Activated naive CD4-positive, alpha-beta T cell treated with anti-CD3 and anti-CD28 coated beads for 36 hours (primary cell): ENCODE data around the gene CYP2E1. TPM values are rescaled to one million over a fixed set of nuclear protein-coding genes. Genes with fewer than 3 reads are reported as not detected.
"Not testable (repeated sequence)": the region's sequence is repeated elsewhere in the genome, so short reads cannot be mapped to it uniquely, and the experiment has no call there.

Experiments
- CTCF ChIA-PET: fragments of 350-600 bp; sonication (Branson Sonifier 250); formaldehyde crosslinking; loops from one replicate; lab custom pipeline; 2021; ENCODE audit warnings: antibody characterized with exemption; lab: Charles Lee
- DNase-seq: peaks from one replicate; pipeline ENCODE4 v3.0.0-alpha.2; 2020
- H3K27ac Mint-ChIP-seq: one replicate; pipeline ENCODE4 v1.8.0; 2021; ENCODE audit warnings: mild to moderate bottlenecking, mixed read lengths
- H3K27me3 Mint-ChIP-seq: one replicate; pipeline ENCODE4 v1.8.0; 2021; ENCODE audit warnings: low read depth, mixed read lengths
- H3K36me3 Mint-ChIP-seq: one replicate; pipeline ENCODE4 v1.8.0; 2021; ENCODE audit warnings: low read depth, mixed read lengths
- H3K4me1 Mint-ChIP-seq: one replicate; pipeline ENCODE4 v1.8.0; 2021; ENCODE audit warnings: low read depth, mixed read lengths
- H3K4me3 Mint-ChIP-seq: one replicate; pipeline ENCODE4 v1.8.0; 2021; ENCODE audit warnings: mild to moderate bottlenecking, moderate library complexity, mixed read lengths
- H3K9me3 Mint-ChIP-seq: one replicate; pipeline ENCODE4 v1.8.0; 2021; ENCODE audit warnings: mixed read lengths
- intact Hi-C: fragments of 100-400 bp; cut with micrococcal nuclease; formaldehyde crosslinking; loops from one replicate; pipeline ENCODE4 v1.15.1; 2023
- total RNA-seq, 2 experiments: library from RNA; stranded (reverse); gene quantifications; one replicate each; pipeline ENCODE4 v1.2.3, GENCODE V29; 2021

The CYP2E1 gene
- total RNA-seq: under 1 TPM in 1 of 2 experiments, not detected in 1; 0.42 TPM

GRCh38 chr10:133526957-133527588 lies at the start of gene CYP2E1:
TSS of gene CYP2E1 (plus strand) at chr10:133527363. CDS start at chr10:133527396, 33 bp downstream.
- CTCF ChIA-PET: no interaction called here
- H3K4me3 Mint-ChIP-seq: no peak within 1 kb of the TSS
- intact Hi-C loops: no loop called here
- DNase-seq: no peak
- peaks cover 44% of the 10 kb centered on the region for H3K27me3 Mint-ChIP-seq
- peaks cover 9% of the 10 kb centered on the region for H3K9me3 Mint-ChIP-seq
- no peak within 1 kb of the TSS for H3K27ac Mint-ChIP-seq
- H3K36me3 Mint-ChIP-seq: no peaks in the 10 kb centered on the region
- peaks cover 18% of the 10 kb centered on the region for H3K4me1 Mint-ChIP-seq

GRCh38 chr10:133481086-133481643 lies 46.0 kb upstream of the CYP2E1 start:
- H3K27ac Mint-ChIP-seq: no peak overlapping the region
- CTCF ChIA-PET: no interaction called here
- H3K4me3 Mint-ChIP-seq: no peak overlapping the region

DNA sequence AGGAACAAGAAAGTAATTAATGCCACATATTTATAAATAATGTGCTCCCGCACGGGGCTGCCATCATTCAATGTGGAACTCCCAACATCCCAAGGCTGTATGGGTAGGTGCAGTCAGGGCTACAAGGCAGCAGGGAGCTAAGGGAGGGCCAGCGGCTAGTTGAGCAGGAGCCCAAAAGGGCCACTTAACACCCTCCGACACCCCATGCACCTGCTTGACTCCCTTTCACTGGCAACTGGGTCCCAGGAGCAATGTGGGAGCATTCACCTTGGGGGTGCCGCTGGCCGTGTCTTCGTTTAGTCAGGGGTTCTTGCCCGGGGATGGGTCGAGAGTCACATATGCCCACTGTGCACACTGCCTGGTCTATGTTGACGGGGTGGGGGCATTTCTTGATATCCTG lies 45.5 kb upstream of the CYP2E1 start:
- DNase-seq: no peak
- Mint-ChIP-seq H3K27me3 (no peaks in the 10 kb centered on the region), H3K4me1 (no peaks in the 10 kb centered on the region)

More at GRCh38 chr10:133481086-133481643, 46.0 kb upstream of the CYP2E1 start:
- no peaks in the 10 kb centered on the region for H3K4me1 Mint-ChIP-seq
- peaks cover 29% of the 10 kb centered on the region for H3K9me3 Mint-ChIP-seq
- no peaks in the 10 kb centered on the region for H3K27me3 Mint-ChIP-seq
- DNase-seq: no peak
- intact Hi-C loops: no loop called here
- peaks cover 7% of the 10 kb centered on the region for H3K36me3 Mint-ChIP-seq

GRCh38 chr10:133484818-133485217 lies 42.3 kb upstream of the CYP2E1 start:
- Mint-ChIP-seq H3K4me3 (no peak overlapping the region), H3K4me1 (no peaks in the 10 kb centered on the region), H3K27me3 (no peaks in the 10 kb centered on the region), H3K27ac (no peak overlapping the region), H3K9me3 (peaks cover 40% of the 10 kb centered on the region), H3K36me3 (peaks cover 13% of the 10 kb centered on the region)
- intact Hi-C loops: no loop called here
- CTCF ChIA-PET: no interaction called here
- DNase-seq: no peak

More for the DNA sequence above, 45.5 kb upstream of the CYP2E1 start:
- Mint-ChIP-seq H3K36me3 (peaks cover 8% of the 10 kb centered on the region), H3K9me3 (peaks cover 31% of the 10 kb centered on the region), H3K27ac (no peak overlapping the region), H3K4me3 (no peak overlapping the region)
- CTCF ChIA-PET: no interaction called here
- intact Hi-C loops: no loop called here

- Mint-ChIP-seq H3K27me3 (no peaks in the 10 kb centered on the region), H3K36me3 (peaks cover 14% of the 10 kb centered on the region), H3K9me3 (peaks cover 40% of the 10 kb centered on the region), H3K4me3 (no peak overlapping the region), H3K27ac (no peak overlapping the region), H3K4me1 (no peaks in the 10 kb centered on the region)
- CTCF ChIA-PET: no interaction called here
- no peak for DNase-seq
- intact Hi-C loops: no loop called here
Observed at GRCh38 chr10:133487085-133487484, 40.1 kb upstream of the CYP2E1 start.

GRCh38 chr10:133488354-133488753 lies 38.8 kb upstream of the CYP2E1 start:
- H3K27me3 Mint-ChIP-seq: no peaks in the 10 kb centered on the region
- peaks cover 14% of the 10 kb centered on the region for H3K36me3 Mint-ChIP-seq
- H3K4me3 Mint-ChIP-seq: no peak overlapping the region
- CTCF ChIA-PET: no interaction called here
- intact Hi-C loops: no loop called here
- peaks cover 33% of the 10 kb centered on the region for H3K9me3 Mint-ChIP-seq
- no peak overlapping the region for H3K27ac Mint-ChIP-seq
- no peak for DNase-seq
- no peaks in the 10 kb centered on the region for H3K4me1 Mint-ChIP-seq

GRCh38 chr10:133489816-133490588 lies 37.2 kb upstream of the CYP2E1 start:
- no peak overlapping the region for H3K4me3 Mint-ChIP-seq
- no peaks in the 10 kb centered on the region for H3K27me3 Mint-ChIP-seq
- no peaks in the 10 kb centered on the region for H3K4me1 Mint-ChIP-seq
- no peak for DNase-seq
- intact Hi-C loops: no loop called here
- no peak overlapping the region for H3K27ac Mint-ChIP-seq
- peaks cover 8% of the 10 kb centered on the region for H3K36me3 Mint-ChIP-seq
- peaks cover 21% of the 10 kb centered on the region for H3K9me3 Mint-ChIP-seq
- CTCF ChIA-PET: interaction anchor here (0.7 kb wide), 1 partner anchor 111 kb away, joined by 6 read pairs; no protein-coding TSS in a partner anchor

DNA sequence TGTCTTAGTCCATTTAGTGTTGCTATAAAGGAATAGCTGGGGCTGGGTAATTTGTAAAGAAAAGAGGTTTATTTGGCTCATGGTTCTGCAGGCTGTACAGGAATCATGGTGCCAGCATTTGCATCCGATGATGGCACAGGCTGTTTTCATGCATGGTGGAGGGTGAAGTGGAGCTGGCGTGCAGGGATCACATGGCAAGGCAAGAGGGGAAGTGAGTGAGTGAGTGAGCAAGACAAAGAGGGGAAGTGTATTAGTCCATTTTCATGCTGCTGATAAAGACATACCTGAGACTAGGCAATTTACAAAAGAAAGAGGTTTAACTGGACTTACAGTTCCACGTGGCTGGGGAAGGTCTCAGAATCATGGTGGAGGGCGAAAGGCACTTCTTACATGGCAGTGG lies 33.6 kb upstream of the CYP2E1 start:
- intact Hi-C loops, H3K27me3 Mint-ChIP-seq, CTCF ChIA-PET, H3K9me3 Mint-ChIP-seq, DNase-seq, H3K4me3 Mint-ChIP-seq, H3K36me3 Mint-ChIP-seq, H3K27ac Mint-ChIP-seq, H3K4me1 Mint-ChIP-seq: not testable (repeated sequence)

DNA sequence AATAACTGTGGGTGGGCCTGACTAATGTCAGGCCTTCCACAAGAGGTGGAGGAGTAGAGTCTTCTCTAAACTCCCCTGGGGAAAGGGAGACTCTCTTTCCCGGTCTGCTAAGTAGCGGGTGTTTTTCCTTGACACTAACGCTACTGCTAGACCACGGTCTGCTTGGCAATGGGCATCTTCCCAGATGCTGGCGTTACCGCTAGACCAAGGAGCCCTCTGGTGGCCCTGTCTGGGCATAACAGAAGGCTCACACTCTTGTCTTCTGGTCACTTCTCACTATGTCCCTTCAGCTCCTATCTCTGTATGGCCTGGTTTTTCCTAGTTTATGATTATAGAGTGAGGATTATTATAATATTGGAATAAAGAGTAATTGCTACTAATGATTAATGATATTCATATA lies 29.8 kb upstream of the CYP2E1 start:
- intact Hi-C loops: loop anchor here (1.0 to 2.0 kb wide), 2 partner anchors 59 to 168 kb away; no protein-coding TSS in a partner anchor
- not testable (repeated sequence) for H3K4me3 Mint-ChIP-seq, H3K27ac Mint-ChIP-seq, H3K27me3 Mint-ChIP-seq, H3K36me3 Mint-ChIP-seq, H3K4me1 Mint-ChIP-seq, H3K9me3 Mint-ChIP-seq
- CTCF ChIA-PET: interaction anchor here (1.0 to 1.4 kb wide), 2 partner anchors 12 to 27 kb away, joined by 3 to 4 read pairs; no protein-coding TSS in a partner anchor
- DNase-seq: peak; percentile 14

DNA sequence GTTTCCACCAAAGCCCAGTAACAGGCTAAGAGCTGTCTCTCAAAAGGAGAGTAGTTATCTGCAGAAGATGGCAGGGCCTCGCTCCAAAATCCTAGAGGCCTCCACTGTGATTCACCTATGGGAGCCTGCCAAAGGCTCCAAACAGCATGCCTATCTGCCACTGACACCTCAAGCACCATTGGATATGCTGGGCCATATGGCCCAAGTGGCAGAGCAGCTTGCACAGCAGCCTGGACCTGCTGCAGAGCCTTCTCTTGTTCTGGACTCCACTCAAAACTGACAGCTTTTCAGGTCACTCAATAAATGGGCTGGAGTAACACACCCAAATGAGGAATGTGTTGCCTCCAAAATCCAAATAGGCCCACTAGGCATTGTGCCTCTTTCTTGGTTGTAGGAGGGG lies 28.0 kb upstream of the CYP2E1 start:
- intact Hi-C loops, H3K4me1 Mint-ChIP-seq, H3K27ac Mint-ChIP-seq, H3K4me3 Mint-ChIP-seq, H3K27me3 Mint-ChIP-seq, H3K9me3 Mint-ChIP-seq, H3K36me3 Mint-ChIP-seq, DNase-seq: not testable (repeated sequence)
- CTCF ChIA-PET: interaction anchor here (1.2 kb wide), 1 partner anchor 183 kb away, joined by 4 read pairs; no protein-coding TSS in a partner anchor

DNA sequence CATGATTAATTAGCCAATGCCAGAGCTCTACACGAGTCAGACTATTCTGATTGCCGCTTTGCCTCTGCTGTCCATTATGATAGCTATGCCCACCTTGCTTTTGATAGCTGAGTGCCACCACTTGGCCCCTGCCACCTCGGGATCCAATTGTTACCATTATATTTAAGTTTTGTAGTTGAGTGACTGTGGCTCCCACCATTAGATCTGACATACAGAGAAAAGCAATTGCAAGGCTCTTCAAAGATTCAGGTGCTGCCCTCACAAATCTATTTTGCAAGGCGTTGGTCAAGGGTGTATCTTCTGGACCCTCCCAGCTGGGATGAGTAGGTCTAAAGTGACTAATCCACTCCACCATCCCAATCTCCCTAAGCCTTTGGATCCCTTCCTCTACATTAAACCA lies 26.3 kb upstream of the CYP2E1 start:
- CTCF ChIA-PET, H3K27ac Mint-ChIP-seq, H3K4me1 Mint-ChIP-seq, intact Hi-C loops, H3K36me3 Mint-ChIP-seq, H3K27me3 Mint-ChIP-seq, H3K9me3 Mint-ChIP-seq, DNase-seq, H3K4me3 Mint-ChIP-seq: not testable (repeated sequence)

DNA sequence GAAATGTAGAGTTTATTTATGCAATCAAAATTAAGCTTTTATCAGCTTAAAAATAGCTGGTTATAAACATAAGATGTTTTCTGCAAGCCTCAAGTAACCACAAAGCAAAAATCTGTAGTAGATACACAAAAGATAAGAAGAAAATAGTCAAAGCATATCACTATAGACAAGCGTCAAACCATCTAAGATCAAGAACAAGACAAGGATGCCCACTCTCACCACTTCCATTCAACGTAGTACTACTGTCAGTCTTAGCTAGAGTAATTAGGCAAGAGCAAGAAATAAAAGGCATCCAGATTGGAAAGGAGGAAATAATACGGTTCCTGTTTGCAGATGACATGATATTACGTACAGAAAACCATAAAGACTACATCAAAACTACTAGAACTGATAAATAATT lies 17.5 kb upstream of the CYP2E1 start:
- Mint-ChIP-seq H3K27ac (no peak overlapping the region), H3K9me3 (peaks cover 5% of the 10 kb centered on the region), H3K36me3 (peaks cover 9% of the 10 kb centered on the region), H3K27me3 (peaks cover 2% of the 10 kb centered on the region), H3K4me1 (no peaks in the 10 kb centered on the region), H3K4me3 (no peak overlapping the region)
- DNase-seq: no peak
- intact Hi-C loops: no loop called here
- CTCF ChIA-PET: interaction anchor here (1.1 to 1.8 kb wide), 3 partner anchors 9 to 12 kb away, joined by 4 to 5 read pairs (median 4); no protein-coding TSS in a partner anchor
